Measurements from ENCODE around the gene IGSF9. TPM values are rescaled to one million over a fixed set of nuclear protein-coding genes. Genes with fewer than 3 reads are reported as not detected.

The IGSF9 gene
- total RNA-seq, 1 donor from 2014 or later: 0.25 TPM

DNA sequence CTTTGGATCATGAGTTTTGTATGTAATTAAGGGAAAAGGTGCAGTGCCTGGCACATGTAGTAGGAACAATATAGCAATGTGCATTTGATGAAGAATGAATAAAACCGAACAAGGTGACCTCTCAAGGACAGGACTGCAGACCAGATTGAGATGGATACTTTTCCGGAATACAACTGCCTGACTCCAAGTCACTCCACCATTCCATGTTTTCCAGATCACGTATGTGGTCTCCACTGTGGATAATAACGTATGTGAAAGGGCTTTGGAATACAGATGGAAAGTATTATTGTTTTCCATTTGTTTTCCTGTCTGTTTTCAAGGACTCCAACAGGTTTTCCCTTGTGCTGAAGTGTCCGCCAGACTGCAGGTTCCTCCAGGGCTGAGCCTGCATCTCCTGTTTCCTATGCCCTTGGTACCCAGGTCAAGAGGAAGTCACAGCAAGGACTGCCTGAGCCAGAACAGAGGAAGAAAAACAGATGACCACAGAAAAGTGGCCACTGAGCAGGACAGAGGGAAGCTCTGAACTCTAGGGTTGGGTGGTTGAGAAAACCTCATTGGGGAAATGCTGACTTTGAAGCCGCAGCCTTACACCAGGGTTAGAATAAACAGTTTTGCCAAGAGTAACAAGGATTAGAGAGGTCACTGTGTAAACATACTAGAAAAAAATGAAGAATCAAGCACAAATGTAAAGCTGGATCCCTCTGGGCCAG, 49.4 kb downstream of the IGSF9 start:
- Histone ChIP-seq H3K4me1 (peaks cover 41% of the 10 kb centered on the region), H3K4me3 (no peak overlapping the region), H3K27ac (replicated peaks) (peak overlapping the region; percentile 51), H3K9me3 (replicated peaks) (no peaks in the 10 kb centered on the region), H3K36me3 (no peaks in the 10 kb centered on the region), H3K27me3 (ENCODE audit: low read depth) (no peaks in the 10 kb centered on the region)
- TF ChIP-seq, protein P1, sequence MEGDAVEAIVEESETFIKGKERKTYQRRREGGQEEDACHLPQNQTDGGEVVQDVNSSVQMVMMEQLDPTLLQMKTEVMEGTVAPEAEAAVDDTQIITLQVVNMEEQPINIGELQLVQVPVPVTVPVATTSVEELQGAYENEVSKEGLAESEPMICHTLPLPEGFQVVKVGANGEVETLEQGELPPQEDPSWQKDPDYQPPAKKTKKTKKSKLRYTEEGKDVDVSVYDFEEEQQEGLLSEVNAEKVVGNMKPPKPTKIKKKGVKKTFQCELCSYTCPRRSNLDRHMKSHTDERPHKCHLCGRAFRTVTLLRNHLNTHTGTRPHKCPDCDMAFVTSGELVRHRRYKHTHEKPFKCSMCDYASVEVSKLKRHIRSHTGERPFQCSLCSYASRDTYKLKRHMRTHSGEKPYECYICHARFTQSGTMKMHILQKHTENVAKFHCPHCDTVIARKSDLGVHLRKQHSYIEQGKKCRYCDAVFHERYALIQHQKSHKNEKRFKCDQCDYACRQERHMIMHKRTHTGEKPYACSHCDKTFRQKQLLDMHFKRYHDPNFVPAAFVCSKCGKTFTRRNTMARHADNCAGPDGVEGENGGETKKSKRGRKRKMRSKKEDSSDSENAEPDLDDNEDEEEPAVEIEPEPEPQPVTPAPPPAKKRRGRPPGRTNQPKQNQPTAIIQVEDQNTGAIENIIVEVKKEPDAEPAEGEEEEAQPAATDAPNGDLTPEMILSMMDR (IDR thresholded peaks at IDR 0.05; ENCODE audit: borderline replicate concordance): no peak
- DNase-seq: no peak
- intact Hi-C loops (cut with micrococcal nuclease): no loop called here

DNA sequence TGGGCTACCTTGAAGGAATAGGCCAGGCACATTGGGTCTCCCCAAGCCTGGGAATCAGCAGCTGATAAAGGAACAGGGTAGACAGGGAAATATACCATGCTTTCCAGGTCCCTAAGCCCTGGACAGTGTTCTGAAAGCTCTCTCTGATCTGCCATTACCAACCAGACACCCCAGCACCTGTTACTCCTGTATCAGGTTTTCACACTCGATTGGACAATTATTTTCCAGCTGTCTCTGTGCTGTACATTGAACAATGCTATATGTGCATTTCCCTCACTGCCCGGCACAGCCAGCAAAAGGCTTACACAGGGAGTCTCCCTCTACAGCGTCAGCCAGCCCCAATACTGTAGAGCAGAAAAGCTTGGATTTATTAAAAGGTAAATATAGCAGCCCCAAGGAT, 50.1 kb downstream of the IGSF9 start:
- intact Hi-C loops (cut with micrococcal nuclease): no loop called here
- H3K4me1 ChIP-seq: peaks cover 41% of the 10 kb centered on the region
- no peak for DNase-seq

DNA sequence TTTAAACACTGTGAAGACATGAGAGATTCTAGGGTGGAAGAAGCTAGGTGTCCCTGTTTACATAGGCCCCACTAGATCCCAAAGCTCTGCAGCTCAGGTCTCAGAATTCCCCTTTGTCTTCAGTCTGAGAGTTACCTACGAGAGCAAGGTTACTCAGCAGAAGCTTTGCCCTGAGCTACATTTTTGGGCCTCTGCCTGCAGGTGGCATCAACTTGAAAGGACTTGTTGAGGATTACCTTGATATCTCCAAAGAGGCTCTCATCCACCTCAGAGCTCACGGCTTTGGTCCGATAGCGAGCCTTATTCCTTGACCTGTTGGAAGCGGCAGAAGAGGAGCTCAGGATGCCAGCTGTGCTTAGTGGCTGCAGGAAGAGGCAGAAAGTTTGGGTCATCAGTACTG, 52.5 kb downstream of the IGSF9 start:
- no peaks in the 10 kb centered on the region for H3K36me3 ChIP-seq
- DNase-seq: no peak
- H3K27ac ChIP-seq (replicated peaks): no peak overlapping the region
- H3K27me3 ChIP-seq (ENCODE audit: low read depth): no peaks in the 10 kb centered on the region
- H3K4me1 ChIP-seq: peaks cover 45% of the 10 kb centered on the region
- H3K9me3 ChIP-seq (replicated peaks): no peaks in the 10 kb centered on the region
- no peak overlapping the region for H3K4me3 ChIP-seq
- intact Hi-C loops (cut with micrococcal nuclease): no loop called here
- TF ChIP-seq, protein P1 (IDR thresholded peaks at IDR 0.05; ENCODE audit: borderline replicate concordance): no peak

More for the DNA sequence above, 50.1 kb downstream of the IGSF9 start:
- Histone ChIP-seq H3K27ac (replicated peaks) (no peak overlapping the region), H3K36me3 (no peaks in the 10 kb centered on the region), H3K27me3 (ENCODE audit: low read depth) (no peaks in the 10 kb centered on the region), H3K4me3 (no peak overlapping the region), H3K9me3 (replicated peaks) (no peaks in the 10 kb centered on the region)
- TF ChIP-seq, protein P1 (IDR thresholded peaks at IDR 0.05; ENCODE audit: borderline replicate concordance): no peak

DNA sequence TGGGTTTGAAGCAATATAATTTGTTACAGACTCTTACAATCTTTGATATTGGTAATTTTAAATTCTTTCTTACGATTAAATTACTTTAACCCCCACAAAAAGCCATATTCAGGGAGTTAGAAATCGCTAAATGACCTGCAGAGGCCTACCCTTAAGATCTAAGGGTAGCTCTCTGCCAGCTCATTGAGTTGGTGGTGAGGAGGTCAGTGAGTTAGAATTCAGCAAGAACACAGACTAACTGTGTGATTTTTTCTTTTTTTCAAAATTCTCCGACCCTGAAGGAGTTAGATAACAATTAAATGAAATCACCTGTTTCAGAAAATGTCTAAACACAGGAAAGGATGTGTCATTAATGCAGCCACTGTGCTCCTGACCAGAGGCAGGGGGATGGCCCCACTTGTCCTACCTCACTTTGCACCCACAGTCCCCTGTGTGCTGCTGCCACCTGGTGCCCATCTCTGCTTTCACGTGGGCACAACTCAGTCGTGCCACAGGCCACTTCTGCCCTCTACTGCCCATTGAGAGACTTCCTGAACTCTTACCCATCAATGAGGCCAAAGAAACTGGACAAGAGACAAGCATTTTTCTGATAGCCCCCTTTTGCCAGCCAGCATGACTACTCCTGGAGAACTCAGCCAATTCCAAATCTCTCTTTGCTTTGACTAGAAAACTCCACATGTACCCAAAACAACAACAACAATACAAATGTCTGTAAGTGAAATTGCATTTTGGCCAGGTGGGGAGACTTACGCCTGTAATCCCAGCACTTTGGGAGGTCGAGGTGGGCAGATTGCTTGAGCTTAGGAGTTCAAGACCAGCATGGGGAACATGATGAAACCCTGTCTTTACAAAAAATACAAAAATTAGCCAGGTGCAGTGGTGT, 53.9 kb downstream of the IGSF9 start:
- peak; percentile 78 for DNase-seq
- Histone ChIP-seq H3K4me1 (peaks cover 40% of the 10 kb centered on the region), H3K4me3 (no peak overlapping the region), H3K9me3 (replicated peaks) (no peaks in the 10 kb centered on the region), H3K27me3 (ENCODE audit: low read depth) (no peaks in the 10 kb centered on the region), H3K27ac (replicated peaks) (no peak overlapping the region), H3K36me3 (no peaks in the 10 kb centered on the region)
- TF ChIP-seq, protein P1 (IDR thresholded peaks at IDR 0.05; ENCODE audit: borderline replicate concordance): peak; percentile 94
- intact Hi-C loops (cut with micrococcal nuclease): loop anchor here (2.0 kb wide), 1 partner anchor 93 kb away; no protein-coding TSS in a partner anchor

GRCh38 chr1:159890390-159890789, 55.0 kb downstream of the IGSF9 start:
- TF ChIP-seq, protein P1 (IDR thresholded peaks at IDR 0.05; ENCODE audit: borderline replicate concordance): no peak
- Histone ChIP-seq H3K27ac (replicated peaks) (peak overlapping the region; percentile 82), H3K9me3 (replicated peaks) (no peaks in the 10 kb centered on the region), H3K36me3 (no peaks in the 10 kb centered on the region), H3K4me1 (peaks cover 29% of the 10 kb centered on the region), H3K4me3 (peak overlapping the region; percentile 29), H3K27me3 (ENCODE audit: low read depth) (no peaks in the 10 kb centered on the region)
- intact Hi-C loops (cut with micrococcal nuclease): loop anchor here (2.0 kb wide), 1 partner anchor 92 kb away; no protein-coding TSS in a partner anchor
- no peak for DNase-seq
